Ovary (tissue), 3 donors: Measurements from ENCODE around the gene CRYGA.

ENCODE experiments used
- POLR2A ChIP-seq: fragments of 450-650 bp; IDR thresholded peaks from one replicate; pipeline ENCODE4 v1.6.1; 2017; ENCODE audit warnings: antibody characterized with exemption, mild to moderate bottlenecking, moderate library complexity
- TF ChIP-seq, protein P1 (sequence below), 3 donors: fragments of 450-650 bp in 2 of 3; fragments of 200-600 bp in 1 of 3; IDR thresholded peaks; one replicate each; pipeline versions ENCODE4 v1.5.1 to v1.8.0; 2016 to 2022; ENCODE audit warnings: antibody characterized with exemption in 3 of 3, mild to moderate bottlenecking in 1 of 3
- donor health status: DM: no; HTN: no; CAD: no.

DNA sequence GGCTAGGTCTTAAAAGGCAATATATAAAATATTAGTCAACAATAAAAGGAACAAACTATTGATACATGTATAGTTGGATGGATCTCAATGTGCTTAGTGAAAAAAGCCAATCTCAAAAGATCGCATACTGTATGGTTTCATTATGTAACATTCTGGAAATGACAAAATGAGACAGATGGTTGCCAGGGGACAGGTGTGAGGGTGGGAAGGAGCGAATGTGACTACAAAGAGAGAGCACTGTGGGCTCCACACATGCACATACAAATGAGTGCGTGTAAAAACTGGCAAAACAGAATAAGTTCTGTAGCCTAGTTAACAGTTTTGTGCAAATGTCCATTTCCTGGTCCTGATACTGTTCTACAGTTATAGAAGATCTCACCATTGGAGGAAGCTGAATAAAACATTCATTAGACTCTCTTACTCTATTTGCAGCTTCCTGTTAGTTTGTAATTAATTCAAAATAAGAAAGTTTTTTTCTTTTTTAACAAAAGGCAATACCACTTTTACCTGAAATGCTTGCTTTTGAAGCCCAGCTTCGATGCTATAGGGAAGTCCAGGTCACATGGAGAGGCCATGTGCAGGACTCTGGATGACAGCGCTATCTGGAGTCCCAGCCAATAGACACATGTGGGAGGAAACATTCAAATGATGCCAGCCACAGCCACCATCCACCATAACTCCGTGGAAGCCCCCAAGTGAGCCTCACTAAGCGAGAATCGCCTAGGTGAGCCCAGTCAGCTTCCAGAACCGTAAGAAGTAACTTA is 47.5 kb upstream of the CRYGA start:
- TF ChIP-seq, protein P1, sequence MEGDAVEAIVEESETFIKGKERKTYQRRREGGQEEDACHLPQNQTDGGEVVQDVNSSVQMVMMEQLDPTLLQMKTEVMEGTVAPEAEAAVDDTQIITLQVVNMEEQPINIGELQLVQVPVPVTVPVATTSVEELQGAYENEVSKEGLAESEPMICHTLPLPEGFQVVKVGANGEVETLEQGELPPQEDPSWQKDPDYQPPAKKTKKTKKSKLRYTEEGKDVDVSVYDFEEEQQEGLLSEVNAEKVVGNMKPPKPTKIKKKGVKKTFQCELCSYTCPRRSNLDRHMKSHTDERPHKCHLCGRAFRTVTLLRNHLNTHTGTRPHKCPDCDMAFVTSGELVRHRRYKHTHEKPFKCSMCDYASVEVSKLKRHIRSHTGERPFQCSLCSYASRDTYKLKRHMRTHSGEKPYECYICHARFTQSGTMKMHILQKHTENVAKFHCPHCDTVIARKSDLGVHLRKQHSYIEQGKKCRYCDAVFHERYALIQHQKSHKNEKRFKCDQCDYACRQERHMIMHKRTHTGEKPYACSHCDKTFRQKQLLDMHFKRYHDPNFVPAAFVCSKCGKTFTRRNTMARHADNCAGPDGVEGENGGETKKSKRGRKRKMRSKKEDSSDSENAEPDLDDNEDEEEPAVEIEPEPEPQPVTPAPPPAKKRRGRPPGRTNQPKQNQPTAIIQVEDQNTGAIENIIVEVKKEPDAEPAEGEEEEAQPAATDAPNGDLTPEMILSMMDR (IDR thresholded peaks at IDR 0.05): no peak
- no peak for TF ChIP-seq POLR2A
